ENCODE data around the gene POTEG. TPM values are rescaled to one million over a fixed set of nuclear protein-coding genes. Genes with fewer than 3 reads are reported as not detected.
"Not testable (repeated sequence)": the region's sequence is repeated elsewhere in the genome, so short reads cannot be mapped to it uniquely, and the experiment has no call there.

The POTEG gene
- total RNA-seq (2014; rRNA removed; shearing (Covaris generic)), result not detected in 2 replicates

DNA sequence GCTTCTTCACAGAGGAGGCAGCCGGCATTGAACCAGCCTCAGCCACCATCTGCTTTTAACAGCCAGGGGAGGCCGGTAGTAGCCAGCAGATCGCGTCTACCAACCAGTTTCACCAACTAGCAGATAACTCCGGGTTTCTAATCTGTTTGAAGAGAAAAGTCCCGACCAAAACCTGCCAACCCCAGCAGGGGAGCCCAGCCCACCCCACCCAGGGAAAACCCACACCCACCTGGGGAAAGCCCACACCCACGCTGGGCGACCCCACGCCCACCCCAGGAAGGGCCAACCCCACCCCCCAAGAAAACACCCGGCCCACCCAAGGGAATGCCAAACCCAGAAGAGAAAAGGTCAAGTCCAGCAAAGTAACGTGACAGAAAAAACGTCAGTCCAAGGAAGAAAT is at the start of gene POTEG:
Gene POTEG, minus strand, starts transcription at position 101 of the 400 bp plus-strand sequence. Its CDS starts 52 bp downstream, at position 49.
- DNase-seq (ENCODE audit: low spot score), result not testable (repeated sequence)

DNA sequence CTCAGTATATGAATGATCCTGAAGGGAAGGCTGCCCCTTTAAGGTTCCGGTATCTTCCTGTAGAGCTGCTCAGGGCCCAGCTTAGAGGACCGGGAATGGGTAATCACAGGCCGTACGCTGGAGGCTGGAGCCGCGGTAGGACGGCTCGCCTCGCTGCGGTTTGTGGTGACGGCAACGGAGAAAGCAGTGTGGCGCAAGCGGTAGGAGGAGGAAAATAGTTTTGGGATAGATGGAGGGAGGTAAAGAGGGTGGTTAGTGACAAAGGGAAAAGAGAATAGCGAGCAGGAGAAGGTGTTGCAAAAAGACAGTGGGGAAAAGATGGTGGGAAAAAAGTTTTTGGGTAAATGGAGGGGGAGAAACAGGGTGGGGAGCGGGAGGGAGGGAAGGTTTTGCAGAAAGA is 48.0 kb upstream of the POTEG start:
- not testable (repeated sequence) for DNase-seq (ENCODE audit: low spot score)

DNA sequence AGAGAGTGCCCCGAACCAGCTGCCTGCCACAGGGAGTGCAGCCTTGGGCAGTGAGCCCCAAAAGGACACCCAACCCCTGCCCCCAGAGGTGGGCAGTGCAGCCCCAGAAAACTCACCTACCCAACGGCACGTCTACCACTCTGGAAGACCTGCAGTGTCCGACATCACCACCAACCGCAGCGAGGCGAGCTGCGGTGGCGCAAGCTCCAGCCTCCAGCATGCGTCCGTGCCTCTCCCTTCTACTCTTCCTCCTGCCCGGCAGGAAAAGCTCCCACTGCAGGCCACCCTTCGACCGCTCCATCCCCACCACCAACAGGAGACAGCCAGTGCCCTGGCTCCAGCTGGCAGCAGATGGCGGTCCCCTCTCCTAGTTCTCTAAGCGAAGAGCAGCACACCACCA is 47.3 kb upstream of the POTEG start:
- not testable (repeated sequence) for DNase-seq (ENCODE audit: low spot score)

DNA sequence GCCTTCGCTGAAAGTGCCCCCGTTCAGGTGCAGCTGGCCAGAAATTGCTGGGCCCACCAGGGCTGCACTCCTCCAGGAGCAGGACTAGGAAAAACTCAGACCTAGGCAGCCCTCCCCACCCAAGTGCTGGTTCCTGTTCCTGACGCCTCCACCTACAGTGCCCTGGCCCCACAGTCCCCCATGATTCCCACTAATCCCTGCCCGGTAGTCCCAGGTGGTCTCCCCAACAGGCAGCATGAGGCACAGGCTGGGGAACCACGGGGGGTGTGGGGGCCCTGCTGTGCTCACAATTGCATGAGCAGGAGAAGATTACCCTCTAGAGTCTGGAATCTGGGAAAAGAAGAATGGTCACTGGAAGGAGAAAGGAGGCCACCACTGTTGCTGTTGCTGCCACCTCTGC is 46.4 kb upstream of the POTEG start:
- DNase-seq (ENCODE audit: low spot score), result not testable (repeated sequence)

DNA sequence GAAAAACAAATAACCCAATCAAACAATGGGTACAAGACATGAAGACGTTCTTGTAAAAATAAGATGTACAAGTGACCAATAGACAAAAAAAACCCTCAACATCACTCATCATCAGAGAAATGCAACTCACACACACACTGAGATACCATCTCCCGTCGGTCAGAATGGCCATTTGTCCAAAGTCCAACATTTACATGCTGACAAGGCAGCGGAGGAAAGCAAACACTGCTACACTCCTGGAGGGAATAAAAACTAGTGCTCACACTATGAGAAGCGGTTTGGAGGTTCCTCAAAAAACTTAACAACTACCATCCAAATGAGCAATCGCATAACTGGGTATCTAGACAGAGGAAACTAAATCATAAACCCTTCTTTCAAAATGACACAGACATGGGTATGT is 11.6 kb upstream of the POTEG start:
- not testable (repeated sequence) for DNase-seq (ENCODE audit: low spot score)

DNA sequence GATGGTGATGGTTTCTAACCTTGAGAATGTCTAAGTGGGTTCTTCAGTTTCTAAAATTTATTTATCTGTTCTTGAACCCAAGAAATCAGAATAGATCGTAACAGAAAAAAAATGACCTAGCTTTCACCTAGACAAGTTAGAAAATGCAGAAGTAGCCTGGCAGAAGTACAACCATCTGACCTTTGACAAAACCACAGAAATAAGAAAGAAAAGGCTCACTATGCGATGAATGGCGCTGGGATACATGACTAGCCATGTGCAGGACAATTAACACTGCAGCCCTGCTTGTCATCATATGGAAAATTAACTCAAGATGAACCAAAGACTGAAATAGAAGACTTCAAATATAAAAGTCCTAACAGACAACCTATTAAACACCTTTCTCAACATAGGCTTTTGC is 5.7 kb upstream of the POTEG start:
- DNase-seq (ENCODE audit: low spot score), result not testable (repeated sequence)

DNA sequence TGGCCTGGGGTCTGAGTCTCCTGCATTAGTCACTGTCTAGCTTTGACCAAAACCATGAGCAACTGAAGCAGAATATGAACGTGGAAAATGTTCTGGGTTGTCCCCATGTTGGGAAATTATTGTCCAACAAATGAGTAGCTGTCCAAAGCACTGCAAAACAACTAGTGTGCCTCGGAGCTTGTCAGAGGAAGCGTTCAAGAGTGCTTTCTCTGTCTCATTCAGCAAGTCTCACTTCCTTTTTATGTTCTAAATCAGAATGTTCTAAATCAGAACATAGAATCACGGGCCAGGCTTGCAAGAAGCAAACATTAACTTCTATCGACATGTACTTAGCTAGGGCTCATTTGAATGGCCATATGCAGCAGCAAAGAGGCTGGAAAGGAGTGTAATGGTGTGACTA is 5.1 kb upstream of the POTEG start:
- DNase-seq (ENCODE audit: low spot score), result not testable (repeated sequence)

DNA sequence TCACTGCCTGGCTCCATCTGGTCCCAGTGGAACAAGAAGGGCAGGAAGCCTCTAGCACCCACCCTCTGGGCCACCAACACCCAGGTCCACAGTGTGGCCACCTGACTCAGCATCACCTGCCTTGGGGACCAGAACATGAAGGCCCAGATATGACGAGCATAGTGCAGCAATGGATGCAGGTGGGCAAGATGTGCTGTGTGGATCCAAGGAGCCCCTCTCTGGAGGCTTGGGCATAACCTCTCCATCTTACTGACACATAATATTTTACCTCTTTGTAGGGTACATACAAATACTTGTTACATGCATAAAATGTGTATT is 2.9 kb upstream of the POTEG start:
- DNase-seq (ENCODE audit: low spot score), result not testable (repeated sequence)

DNA sequence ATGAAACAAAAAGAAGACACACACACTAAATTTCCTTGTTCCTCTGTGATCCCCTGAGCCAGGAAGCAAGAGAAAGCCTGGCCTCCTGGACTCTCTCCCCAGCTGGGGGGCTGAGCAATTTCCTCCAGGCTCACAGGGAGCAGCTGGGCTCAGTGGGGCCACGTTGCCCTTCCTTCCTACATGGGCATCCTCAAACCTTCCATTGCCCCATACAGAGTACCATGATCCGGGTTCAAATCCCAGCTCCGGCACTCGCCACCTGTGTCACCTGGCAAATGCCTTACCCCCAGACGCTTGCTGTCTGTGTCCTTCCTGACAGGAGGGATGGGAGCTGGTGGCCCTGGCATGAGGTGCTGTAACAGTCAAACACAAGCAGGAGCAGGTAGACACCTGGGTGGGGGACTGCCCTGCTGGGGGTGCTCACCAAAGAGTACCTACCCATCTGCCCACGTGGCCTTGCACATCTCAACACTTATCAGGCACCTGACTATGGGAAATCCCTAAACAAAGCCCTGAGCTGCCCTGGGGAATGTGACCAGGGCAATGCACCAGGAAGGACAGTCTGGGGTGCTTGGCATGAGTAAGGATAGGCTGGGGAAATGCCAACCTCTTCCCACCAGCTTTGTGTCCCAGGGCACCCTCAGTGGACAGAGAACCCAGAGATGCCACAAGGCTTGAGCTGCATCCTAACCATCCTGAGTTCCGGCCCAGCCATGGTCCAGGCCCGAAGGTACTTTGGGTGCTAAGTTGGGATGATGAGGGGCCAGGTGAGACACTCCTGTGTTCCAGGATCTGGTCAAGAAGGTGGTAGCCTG is 2.4 kb upstream of the POTEG start:
- not testable (repeated sequence) for DNase-seq (ENCODE audit: low spot score)

DNA sequence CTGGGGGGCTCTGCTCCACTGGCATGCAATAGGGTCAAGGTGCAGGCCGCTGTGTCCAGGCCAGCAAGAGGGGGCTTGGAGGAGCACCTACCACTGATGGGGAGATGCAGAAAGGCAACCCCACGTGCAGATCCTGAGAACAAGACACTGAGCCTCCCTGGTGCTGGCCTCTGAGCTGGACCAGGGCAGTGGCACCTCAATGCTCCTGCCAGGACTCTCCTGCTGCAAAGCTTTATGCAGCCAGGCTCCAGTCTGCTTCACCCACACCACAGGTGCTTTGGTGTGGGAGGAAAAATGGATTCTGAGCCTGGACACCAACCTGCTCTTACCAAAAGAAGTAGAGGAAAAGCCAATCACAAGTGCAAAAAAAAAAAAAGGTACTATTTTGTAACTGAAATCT is 1.7 kb upstream of the POTEG start:
- DNase-seq (ENCODE audit: low spot score), result not testable (repeated sequence)

DNA sequence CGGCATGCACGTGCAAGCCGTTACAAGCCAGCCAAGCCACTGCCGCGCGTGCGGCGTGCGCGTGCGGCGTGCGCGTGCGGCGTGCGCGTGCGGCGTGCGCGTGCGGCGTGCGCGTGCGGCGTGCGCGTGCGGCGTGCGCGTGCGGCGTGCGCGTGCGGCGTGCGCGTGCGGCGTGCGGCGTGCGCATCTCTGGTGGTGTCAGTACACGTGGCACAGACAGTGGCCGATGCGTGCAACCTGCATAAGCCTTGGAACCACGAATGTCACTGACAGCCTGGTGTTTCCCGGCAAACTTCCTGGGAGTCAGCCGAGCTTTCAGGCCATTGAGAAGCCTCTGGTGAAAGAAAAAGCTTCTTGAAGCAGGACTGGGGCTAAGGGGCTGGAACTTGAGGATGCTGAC is 750 bp upstream of the POTEG start:
- not testable (repeated sequence) for DNase-seq (ENCODE audit: low spot score)

DNA sequence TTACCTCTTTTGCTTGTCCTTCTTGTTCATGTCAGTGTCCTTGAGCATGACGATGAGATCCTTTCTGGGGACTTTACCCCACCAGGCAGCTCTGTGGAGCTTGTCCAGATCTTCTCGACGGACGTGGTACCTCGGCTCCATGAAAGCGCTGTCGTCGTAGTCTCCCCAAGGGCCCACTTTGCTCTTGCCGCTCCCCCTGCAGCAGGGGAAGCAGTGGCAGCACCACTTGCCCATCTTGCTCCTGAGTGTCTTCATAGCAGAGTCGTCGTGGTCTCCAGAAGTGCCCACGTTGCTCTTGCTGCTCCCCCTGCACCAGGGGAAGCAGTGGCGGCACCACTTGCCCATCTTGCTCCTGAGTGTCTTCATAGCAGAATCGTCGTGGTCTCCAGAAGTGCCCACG is 376 bp downstream of the POTEG start:
- not testable (repeated sequence) for DNase-seq (ENCODE audit: low spot score)

DNA sequence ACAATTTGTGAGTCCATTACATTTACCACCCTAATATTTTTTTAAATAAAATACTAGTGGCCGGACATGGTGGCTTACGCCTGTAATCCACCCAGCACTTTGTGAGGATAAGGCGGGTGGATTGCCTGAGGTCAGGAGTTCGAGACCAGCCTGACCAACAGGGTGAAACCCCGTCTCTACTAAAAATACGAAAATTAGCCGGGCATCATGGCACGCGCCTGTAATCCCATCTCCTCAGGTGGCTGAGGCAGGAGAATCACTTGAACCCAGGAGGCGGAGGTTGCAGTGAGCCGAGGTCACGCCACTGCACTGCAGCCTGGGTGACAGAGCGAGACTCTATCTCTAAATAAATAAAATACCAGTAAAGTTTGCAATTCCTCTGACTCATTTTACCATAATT is 25.6 kb downstream of the POTEG start:
- not testable (repeated sequence) for DNase-seq (ENCODE audit: low spot score)

DNA sequence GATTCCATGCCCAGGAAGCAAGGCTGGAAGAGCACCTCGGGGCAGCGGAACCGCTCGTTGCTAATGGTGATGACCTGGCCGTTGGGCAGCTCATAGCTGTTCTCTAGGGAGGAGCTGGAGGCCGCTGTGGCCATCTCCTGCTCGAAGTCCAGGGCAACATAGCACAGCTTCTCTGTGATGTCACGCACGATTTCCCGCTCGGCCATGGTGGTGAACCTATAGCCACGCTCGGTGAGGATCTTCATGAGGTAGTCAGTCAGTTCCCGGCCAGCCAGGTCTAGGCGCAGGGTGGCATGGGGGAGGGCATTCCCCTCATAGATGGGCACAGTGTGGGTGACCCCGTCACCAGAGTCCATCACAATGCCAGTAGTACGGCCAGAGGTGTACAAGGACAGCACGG is 32.0 kb downstream of the POTEG start:
- DNase-seq (ENCODE audit: low spot score), result not testable (repeated sequence)

DNA sequence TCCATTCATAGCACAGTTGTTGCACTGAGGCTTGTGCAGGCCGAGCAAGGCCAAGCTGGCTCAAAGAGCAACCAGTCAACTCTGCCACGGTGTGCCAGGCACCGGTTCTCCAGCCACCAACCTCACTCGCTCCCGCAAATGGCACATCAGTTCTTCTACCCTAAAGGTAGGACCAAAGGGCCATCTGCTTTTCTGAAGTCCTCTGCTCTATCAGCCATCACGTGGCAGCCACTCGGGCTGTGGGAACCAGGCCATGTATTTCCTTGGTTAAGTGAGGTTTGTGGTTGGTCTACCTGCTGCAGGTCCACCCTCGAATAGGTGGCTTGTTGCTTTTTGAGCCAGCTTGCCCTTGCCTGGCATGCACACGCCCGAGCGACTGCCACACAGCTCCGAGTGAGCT is 39.4 kb downstream of the POTEG start:
- DNase-seq (ENCODE audit: low spot score), result not testable (repeated sequence)

DNA sequence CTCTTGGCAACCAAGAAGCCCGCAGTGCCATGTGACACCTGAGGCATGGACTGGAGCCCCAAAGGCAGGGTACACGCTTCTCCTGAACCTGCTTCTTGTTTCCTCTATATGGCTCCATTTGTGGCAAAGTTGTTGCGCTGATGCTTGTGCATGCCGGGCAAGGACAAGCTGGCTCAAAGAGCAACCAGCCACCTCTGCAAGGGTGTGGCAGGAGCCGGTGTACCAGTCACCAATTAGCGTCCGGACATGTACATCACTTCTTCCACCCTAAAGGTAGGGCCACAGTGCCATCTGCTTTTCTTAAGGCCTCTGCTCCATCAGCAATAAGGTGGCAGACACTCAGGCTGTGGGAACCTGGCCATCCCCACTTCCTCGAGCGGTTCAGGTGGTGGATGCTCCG is 43.9 kb downstream of the POTEG start:
- DNase-seq (ENCODE audit: low spot score), result not testable (repeated sequence)

DNA sequence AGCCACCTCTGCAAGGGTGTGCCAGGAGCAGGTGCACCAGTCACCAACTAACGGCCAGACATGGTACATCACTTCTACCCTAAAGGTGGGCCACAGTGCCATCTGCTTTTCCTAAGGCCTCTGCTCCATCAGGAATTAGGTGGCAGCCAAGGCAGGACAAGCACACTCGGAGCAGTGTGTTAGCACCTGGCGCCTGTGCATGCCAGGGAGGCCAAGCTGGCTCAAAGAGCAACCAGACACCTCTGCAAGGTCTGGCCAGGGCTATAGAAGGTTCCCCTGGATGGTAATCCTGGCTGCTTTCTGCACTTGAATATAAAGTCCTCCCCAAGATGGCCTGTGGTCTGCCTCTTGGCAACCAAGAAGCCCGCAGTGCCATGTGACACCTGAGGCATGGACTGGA is 45.4 kb downstream of the POTEG start:
- not testable (repeated sequence) for DNase-seq (ENCODE audit: low spot score)

DNA sequence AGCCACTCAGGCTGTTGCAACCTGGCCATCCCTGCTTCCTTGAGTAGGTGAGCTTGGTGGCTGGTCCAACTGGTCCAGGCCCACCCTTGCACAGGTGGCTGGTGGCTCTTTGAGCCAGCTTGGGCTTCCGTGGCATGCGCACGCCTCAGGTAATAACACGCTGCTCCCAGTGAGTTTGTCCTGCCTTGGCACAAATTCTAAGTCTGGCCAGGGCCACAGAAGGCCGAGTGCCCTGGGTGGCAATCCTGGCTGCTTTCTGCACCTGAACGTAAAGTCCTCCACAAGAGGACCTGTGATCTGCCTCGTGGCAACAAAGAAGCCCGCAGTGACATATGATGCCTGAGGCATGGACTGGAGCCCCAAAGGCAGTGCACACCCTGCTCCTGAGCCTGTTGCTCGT is 47.1 kb downstream of the POTEG start:
- DNase-seq (ENCODE audit: low spot score), result not testable (repeated sequence)

DNA sequence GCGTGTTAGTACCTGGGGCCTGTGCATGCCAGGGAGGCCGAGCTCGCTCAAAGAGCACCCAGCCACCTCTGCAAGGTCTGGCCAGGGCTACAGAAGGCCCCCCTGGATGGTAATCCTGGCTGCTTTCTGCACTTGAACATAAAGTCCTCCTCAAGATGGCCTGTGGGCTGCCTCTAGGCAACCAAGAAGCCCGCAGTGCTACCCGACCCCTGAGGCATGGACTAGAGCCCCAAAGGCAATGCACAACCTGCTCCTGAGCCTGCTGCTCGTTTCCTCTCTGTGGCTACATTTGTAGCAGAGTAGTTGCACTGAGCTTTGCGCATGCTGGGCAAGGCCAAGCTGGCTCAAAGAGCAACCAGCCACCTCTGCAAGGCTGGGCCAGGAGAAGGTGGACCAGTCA is 47.8 kb downstream of the POTEG start:
- not testable (repeated sequence) for DNase-seq (ENCODE audit: low spot score)

DNA sequence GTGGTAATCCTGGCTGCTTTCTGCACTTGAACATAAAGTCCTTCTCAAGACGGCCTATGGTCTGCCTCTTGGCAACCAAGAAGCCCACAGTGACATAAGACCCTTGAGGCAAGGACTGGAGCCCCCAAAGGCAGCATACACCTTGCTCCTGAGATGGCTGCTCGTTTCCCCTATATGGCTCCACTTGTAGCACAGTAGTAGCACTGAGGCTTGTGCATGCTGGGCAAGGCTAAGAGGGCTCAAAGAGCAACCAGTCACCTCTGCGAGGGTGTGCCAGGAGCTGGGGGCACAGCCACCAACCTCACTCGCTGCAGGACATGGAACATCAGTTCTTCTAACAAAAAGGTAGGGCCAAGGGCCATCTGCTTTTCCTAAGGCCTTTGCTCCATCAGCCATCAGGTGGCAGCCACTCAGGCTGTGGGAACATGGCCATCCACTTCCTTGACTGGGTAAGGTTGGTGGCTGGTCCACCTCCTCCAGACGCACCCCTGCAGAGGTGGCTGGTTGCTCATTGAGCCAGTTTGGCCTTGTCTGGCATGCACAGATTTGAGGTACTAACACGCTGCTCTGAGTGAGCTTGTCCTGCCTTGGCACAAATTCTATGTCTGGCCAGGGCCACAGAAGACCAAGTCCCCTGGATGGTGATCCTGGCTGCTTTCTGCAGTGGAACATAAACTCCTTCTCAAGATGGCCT is 49.9 kb downstream of the POTEG start:
- DNase-seq (ENCODE audit: low spot score), result not testable (repeated sequence)

DNA sequence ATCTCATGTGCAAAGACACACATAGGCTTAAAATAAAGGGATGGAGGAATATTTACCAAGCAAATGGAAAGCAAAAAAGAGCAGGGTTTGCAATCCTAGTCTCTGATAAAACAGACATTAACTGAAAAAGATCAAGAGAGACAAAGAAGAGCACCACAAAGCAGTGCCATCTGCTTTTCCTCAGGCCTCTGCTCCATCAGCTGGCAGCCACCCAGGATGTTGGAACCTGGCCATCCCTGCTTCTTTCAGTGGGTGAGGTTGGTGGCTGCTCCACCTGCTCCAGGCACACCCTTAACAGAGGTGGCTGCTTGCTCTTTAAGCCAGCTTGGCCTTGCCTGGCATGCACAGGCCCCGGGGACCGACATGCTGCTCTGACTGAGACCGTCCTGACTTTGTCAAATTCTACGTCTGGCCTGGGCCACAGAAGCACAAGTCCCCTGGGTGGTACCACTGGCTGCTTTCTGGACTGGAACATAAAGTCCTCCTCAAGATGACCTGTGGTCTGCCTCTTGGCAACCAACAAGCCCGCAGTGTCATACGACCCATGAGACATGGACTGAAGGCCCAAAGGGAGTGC is 51.0 kb downstream of the POTEG start:
- DNase-seq (ENCODE audit: low spot score), result not testable (repeated sequence)

DNA sequence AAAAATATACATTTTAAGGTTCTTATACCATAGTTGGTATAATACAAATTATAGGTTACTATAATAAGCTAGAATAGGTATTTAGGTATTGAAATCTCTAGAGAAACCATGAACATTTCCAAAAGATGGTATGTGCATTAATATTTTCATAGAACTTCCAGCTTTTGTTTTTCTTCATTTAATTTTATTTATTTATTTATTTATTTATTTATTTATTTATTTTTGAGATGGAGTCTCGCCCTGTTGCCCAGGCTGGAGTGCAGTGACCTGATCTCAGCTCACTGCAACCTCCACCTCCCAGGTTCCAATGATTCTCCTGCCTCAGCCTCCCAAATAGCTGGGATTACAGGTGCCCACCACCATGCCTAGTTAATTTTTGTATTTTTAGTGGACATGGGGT is 54.0 kb downstream of the POTEG start:
- not testable (repeated sequence) for DNase-seq (ENCODE audit: low spot score)
